NCI-H187 (cell line): ENCODE measurements around the gene NFRKB.
"Not testable (repeated sequence)": the region's sequence is repeated elsewhere in the genome, so short reads cannot be mapped to it uniquely, and the experiment has no call there.

ENCODE experiments used
- DNase-seq, 2 experiments: peaks; one replicate each; lab custom pipeline; 2025; lab: John Stamatoyannopoulos, UW

NFRKB gene

DNA sequence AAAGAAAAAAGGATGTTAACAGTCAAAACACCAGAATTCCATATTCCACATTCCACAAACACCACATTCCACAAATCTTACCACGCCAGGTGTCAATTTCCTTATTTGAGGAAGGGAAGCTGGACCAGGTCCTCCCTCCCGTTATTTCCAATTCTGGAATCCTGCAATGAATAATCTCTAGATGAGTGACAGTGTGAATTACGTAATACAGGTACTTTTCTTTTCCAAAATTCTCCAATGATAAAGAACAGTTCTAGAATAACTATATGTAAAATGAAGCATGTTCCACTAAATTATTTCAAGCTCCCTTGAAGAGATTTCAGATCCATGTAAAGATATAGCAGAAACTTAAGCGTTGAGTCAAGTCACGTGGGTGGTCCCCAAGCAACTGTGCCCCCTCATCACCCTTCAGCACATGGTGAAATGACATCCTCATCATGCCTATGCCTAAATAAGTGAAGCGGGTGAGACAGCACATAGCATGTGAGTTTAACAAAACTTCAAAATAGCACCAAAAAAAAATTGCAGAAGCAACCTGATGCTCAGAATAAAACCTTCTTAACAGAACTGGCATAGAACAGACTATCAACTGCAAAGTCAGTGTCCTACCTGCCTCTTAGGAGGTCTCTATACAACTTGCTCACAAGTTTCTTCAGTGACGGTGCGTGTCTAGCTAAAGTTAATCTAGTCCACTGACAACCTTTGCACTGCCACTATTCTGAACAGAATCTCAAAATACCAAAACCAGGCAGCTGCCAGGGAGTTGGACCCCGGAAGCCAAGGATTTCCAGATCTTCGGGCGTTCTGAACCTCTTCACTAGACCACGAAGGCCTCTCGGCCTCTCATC lies 876 bp downstream of the NFRKB start:
- no peak for DNase-seq

GRCh38 chr11:129888451-129888850 lies 6.9 kb downstream of the NFRKB start:
- DNase-seq = no peak

- DNase-seq = no peak
These were observed 10.0 kb downstream of the NFRKB start for GRCh38 chr11:129885381-129885780.

GRCh38 chr11:129884581-129884980 lies 10.8 kb downstream of the NFRKB start:
- DNase-seq = no peak

DNA sequence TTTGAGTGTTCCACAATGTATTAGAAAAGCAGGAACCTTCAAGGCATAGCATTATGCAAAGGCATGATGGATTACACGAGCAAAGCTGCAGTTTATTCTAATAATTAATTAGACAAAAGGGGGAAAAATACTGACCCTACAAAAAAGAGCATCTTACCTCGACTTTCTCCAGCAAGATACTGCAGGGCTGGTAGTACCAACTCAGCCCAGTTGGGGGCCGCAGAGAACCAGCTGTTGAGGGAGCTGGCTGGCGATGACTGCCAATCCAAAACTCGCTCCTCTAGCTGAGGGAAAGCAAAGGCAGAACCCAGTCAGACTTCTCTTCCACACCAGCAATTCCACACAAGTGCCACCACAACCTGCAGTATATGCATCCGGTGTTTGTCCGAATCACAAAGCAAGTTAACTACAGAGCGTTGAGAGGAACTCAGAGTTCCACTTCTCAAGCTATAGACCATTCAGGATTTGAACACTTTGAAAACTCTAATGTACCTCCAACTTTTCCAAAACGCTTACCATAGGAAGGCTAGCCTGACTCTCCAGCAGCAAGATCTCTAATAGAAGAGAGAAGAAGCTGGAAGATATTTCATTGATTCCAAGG lies 13.7 kb downstream of the NFRKB start:
- no peak for DNase-seq

- DNase-seq = no peak
These were observed 15.1 kb downstream of the NFRKB start for GRCh38 chr11:129880311-129880710.

DNA sequence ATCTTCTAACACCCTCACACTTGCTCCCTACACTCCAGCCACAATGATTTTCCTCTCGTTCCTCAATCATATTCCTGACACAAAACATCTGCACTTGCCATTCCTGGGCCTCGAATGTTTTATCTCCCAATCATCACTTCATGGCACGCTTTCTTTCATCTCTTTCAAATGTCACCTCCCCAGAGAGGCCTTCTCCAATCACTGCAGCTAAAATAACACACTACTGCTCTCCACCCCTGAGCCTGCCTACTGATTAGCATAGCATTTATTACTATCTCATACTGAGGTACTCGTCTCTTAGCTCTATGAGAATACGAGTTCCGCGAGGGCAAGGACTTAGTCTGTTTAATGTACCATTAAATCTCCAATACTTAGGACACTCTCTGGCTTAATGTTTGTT lies 23.5 kb downstream of the NFRKB start:
- no peak for DNase-seq

GRCh38 chr11:129868626-129869025 lies 26.8 kb downstream of the NFRKB start:
- DNase-seq = not testable (repeated sequence)

DNA sequence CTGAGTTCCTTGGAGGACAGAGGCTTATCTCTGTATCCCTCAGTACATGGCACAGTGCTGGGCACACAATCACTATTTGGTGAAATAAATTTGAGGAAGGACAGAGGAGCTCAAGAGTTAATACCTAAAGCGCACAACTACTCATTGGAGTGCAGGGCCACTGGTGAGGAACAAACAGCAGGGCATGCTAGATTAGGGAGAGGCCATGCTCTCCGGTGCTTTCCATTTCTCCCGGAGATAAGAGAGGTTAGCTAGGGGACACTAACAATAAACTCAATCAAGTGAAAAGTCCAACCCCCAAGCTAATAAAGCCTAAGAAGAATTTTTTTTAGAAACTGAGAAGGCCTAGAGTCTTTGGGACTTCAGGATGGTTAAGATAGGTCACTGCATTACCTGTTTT lies 29.1 kb downstream of the NFRKB start:
- no peak for DNase-seq

GRCh38 chr11:129865701-129866100 lies 29.7 kb downstream of the NFRKB start:
- no peak for DNase-seq

DNA sequence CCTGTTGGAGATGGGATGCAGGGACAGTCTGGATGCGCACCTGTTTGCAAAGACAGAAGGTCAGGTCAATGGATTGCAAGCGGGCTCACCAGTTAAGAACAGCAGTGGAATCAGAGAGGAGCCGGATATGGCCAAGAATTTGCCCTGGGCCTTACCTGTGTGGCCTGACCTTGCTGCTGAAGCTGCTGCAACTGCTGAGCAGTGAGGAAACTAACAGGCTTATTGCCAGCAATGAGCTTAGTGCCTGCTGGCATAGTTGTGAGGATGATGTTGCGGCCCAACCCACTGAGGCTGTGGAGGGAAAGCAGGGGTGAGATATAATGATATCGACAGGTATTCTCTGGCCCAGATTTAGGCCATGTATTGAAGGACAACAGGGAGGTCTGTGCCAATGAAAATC lies 30.6 kb downstream of the NFRKB start:
- no peak for DNase-seq

DNA sequence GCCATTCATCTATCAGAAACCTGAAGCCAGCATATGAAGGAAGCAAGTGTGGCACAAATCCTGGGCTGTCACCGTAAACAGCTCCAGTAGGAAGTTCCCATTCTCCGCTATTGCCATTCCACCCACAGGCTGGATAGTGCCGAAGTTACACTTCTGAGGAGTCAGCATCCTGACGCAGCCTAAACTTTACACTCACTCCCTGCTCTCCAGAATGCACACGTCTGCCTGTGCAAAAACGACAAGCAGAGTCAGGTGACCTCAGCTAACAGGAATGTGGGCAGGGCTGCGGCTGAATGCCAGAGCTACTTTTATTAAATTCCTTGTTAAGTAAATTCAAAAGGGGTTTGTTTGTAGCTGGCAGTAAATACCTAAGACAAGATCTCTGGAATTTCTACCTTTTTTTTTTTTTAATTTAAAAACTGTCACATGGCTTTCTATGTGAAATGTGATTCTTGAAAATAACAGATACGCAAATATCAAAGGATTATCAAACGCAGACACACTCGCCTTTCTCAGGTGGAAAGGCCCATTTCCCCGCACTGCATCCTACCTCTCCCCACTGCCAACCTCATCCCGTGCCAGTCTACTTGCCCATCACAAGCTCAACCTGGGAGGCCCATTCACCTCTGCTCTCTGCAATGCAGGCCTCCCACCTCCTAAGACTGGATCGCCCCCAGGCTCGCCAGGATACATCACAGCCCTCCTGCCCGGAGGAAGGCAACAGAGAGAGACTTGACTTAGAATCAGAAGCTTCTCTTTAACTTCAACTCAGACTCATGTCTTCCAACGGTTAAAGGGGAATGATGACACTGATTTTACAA lies 33.5 kb downstream of the NFRKB start:
- DNase-seq = no peak

DNA sequence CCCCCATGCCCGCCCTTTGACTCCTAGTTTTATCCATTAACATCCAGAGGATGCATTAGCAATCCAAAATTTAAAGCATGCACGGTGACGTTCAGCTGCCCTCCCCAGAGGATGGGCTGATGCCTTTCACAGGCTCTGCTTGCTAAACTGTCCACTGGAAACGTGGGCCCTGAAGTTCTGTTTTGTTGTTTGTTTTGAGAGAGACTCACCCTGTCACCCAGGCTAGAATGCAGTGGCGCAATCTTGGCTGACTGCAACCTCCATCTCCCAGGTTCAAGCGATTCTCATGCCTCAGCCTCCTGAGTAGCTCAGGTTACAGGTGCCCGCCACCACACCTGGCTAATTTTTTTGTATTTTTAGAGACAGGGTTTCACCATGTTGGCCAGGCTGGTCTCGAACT lies 39.3 kb downstream of the NFRKB start:
- no peak for DNase-seq

- DNase-seq = no peak
These were observed 40.3 kb downstream of the NFRKB start for GRCh38 chr11:129855086-129855485.

GRCh38 chr11:129854232-129854805 lies 41.1 kb downstream of the NFRKB start:
- DNase-seq = no peak

DNA sequence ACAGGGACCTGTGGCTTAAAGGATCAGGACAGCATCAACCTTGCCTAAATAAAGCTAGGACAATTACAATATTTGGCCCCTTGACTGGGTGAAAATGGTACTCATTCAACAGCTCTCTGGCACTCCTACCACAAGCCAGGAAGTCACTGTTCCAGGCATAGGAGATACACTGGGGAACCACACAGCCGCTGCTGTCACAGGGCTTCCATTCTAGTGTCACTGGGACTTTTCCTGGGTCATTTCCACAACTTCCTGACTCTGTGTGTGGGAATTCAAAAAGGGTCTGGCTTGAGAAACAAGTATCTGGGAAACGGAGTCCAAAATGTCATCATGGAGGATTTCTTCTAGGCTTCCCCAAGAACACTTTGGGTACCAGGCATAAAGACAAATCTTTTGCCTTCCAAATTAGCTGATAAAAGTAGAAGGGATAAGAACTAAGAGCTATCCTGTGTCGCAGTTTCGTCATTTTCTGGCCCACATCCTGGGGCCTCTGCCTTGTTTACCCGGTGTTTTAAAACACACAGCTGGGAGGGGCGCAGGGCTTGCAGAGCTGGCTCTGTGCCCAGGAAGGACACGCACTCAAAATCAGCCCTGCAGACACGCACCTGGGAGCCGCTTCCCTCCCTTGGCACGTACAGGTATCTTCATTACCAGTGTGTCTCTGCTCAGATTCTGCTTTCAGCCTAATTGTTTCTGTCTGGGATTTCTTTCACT lies 41.7 kb downstream of the NFRKB start:
- peak; percentile 38 to 86 for DNase-seq

- DNase-seq = no peak
These were observed 43.1 kb downstream of the NFRKB start for GRCh38 chr11:129852125-129852740.

DNA sequence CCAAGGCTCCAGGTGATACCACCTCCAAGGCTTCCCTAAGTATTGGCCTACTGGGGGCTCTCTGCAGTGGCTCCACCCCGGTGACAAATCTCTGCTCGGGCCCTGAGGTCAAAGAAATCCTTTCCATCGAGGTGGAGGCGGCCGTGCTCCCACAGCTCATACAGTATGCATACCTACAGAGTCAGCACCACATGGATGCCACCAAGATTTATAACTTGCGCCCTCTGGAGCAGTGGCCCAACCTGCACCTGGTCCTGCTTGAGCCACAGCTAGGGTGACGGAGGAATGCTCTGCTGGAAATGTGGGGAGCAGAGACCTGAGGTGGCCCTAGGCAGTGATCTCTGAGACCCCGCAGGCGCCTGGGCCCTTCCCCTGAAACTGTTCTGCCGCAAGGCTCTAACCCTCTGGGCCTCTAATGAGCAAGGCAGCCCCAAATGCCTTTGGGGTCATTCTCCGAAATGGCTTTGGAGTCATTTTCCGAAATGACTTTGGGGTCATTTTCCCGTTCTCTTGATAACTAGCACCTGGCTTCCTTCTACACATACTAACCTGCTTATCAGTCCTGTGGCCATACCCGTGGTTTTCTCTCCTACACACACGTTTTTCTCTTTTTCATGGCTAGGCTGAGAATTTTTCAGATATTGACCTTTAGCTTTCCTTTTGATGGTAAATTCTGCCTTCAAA lies 45.8 kb downstream of the NFRKB start:
- no peak for DNase-seq

GRCh38 chr11:129847361-129847760 lies 48.0 kb downstream of the NFRKB start:
- DNase-seq = not testable (repeated sequence)

DNA sequence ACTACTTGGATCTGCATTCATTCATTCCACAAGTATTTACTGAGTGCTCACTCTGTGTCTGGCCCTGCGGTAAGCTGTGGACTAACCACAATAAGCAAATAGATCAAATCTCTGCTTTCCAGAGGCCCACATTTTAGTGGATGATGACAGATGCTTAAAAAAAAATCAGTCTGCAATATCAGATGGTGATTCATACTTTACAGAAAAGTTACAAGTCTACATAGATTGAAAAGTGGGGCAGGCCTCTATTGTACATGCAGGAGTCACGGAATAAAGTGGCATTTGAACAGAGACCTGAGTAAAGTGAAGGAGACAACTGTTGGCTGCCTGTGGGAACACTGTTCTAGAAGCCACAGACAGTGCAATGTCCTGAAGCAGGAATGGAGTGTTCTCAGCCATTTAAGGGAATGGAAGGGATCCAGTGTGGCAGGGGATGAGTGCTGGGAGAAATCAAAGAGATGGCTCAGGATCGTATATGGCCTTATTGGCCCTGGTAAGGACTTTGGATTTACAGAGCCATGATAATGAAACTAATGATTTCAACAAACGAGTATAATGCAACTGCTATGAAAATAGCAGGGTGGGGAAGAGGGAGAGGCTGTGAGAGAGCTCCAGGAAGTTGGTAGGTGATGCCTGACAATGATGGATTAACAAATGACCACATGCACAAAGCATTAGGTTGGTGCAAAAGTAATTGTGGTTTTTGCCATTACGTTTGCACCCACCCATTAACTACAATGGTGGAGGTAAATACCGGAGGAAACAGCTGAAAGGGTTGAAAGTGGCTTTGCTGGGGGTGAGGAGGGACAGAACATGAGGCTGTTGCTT lies 48.7 kb downstream of the NFRKB start:
- DNase-seq = peak; percentile 29 to 58
